Measurements from ENCODE around the gene IL1RL2.

The IL1RL2 gene

DNA sequence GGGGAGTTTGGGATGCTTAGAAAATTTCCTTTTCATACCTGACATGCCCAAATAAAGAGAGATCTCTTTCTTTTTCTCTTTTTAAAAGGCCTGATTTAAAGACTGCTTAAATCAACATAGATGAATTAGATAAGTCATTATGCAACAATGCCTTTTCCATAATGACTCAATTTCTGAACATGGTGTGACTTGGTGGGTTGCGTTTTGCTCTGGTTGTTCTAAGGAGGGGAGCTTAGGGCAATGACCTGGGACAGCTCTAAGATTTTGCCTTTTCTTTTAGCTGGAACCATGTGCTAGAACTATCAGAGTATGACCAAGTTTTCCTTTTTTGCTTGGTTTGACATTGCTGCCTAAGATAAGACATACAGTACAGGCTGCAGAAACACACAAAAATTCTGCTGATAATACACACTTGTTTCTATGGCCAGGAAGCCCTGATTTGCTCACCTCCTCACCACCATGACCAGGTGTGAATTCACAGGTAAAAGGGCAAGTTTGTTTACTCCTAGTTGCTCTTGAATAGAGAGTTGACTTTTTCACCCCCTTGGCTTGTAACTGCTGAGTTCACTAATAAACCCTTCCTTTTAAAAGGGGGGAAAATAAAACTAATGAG is 66.4 kb downstream of the IL1RL2 start:
- no peaks in the 10 kb centered on the region for H3K27me3 ChIP-seq (ENCODE audit: insufficient read depth, poor library complexity, severe bottlenecking)
- TF ChIP-seq, protein P1, sequence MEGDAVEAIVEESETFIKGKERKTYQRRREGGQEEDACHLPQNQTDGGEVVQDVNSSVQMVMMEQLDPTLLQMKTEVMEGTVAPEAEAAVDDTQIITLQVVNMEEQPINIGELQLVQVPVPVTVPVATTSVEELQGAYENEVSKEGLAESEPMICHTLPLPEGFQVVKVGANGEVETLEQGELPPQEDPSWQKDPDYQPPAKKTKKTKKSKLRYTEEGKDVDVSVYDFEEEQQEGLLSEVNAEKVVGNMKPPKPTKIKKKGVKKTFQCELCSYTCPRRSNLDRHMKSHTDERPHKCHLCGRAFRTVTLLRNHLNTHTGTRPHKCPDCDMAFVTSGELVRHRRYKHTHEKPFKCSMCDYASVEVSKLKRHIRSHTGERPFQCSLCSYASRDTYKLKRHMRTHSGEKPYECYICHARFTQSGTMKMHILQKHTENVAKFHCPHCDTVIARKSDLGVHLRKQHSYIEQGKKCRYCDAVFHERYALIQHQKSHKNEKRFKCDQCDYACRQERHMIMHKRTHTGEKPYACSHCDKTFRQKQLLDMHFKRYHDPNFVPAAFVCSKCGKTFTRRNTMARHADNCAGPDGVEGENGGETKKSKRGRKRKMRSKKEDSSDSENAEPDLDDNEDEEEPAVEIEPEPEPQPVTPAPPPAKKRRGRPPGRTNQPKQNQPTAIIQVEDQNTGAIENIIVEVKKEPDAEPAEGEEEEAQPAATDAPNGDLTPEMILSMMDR (IDR thresholded peaks at IDR 0.05; ENCODE audit: insufficient read depth, low read length): no peak
- TF ChIP-seq, protein P2, sequence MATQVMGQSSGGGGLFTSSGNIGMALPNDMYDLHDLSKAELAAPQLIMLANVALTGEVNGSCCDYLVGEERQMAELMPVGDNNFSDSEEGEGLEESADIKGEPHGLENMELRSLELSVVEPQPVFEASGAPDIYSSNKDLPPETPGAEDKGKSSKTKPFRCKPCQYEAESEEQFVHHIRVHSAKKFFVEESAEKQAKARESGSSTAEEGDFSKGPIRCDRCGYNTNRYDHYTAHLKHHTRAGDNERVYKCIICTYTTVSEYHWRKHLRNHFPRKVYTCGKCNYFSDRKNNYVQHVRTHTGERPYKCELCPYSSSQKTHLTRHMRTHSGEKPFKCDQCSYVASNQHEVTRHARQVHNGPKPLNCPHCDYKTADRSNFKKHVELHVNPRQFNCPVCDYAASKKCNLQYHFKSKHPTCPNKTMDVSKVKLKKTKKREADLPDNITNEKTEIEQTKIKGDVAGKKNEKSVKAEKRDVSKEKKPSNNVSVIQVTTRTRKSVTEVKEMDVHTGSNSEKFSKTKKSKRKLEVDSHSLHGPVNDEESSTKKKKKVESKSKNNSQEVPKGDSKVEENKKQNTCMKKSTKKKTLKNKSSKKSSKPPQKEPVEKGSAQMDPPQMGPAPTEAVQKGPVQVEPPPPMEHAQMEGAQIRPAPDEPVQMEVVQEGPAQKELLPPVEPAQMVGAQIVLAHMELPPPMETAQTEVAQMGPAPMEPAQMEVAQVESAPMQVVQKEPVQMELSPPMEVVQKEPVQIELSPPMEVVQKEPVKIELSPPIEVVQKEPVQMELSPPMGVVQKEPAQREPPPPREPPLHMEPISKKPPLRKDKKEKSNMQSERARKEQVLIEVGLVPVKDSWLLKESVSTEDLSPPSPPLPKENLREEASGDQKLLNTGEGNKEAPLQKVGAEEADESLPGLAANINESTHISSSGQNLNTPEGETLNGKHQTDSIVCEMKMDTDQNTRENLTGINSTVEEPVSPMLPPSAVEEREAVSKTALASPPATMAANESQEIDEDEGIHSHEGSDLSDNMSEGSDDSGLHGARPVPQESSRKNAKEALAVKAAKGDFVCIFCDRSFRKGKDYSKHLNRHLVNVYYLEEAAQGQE (IDR thresholded peaks at IDR 0.05; ENCODE audit: insufficient replicate concordance, low read depth): no peak
- TF ChIP-seq SPI1 (IDR thresholded peaks at IDR 0.05; ENCODE audit: borderline replicate concordance, low read depth) (no peak), GABPA (IDR thresholded peaks at IDR 0.05; ENCODE audit: low read depth) (no peak), POLR2AphosphoS5 (IDR thresholded peaks at IDR 0.05; ENCODE audit: low read depth) (no peak)
- H3K4me3 ChIP-seq (replicated peaks; ENCODE audit: insufficient read depth, low read length): no peak overlapping the region
- DNase-seq (ENCODE audit: low read depth in 1 of 2, low spot score in 1 of 2): no peak
- no peak overlapping the region for H3K27ac ChIP-seq (replicated peaks)

GRCh38 chr2:102253753-102254150 is 66.9 kb downstream of the IL1RL2 start:
- H3K4me3 ChIP-seq (replicated peaks; ENCODE audit: insufficient read depth, low read length): no peak overlapping the region
- no peaks in the 10 kb centered on the region for H3K27me3 ChIP-seq (ENCODE audit: insufficient read depth, poor library complexity, severe bottlenecking)
- no peak for DNase-seq (ENCODE audit: low read depth in 1 of 2, low spot score in 1 of 2)
- TF ChIP-seq GABPA (IDR thresholded peaks at IDR 0.05; ENCODE audit: low read depth) (no peak), POLR2AphosphoS5 (IDR thresholded peaks at IDR 0.05; ENCODE audit: low read depth) (no peak), SPI1 (IDR thresholded peaks at IDR 0.05; ENCODE audit: borderline replicate concordance, low read depth) (no peak)
- TF ChIP-seq, protein P1 (IDR thresholded peaks at IDR 0.05; ENCODE audit: insufficient read depth, low read length): no peak
- TF ChIP-seq, protein P2 (IDR thresholded peaks at IDR 0.05; ENCODE audit: insufficient replicate concordance, low read depth): no peak
- H3K27ac ChIP-seq (replicated peaks): no peak overlapping the region

DNA sequence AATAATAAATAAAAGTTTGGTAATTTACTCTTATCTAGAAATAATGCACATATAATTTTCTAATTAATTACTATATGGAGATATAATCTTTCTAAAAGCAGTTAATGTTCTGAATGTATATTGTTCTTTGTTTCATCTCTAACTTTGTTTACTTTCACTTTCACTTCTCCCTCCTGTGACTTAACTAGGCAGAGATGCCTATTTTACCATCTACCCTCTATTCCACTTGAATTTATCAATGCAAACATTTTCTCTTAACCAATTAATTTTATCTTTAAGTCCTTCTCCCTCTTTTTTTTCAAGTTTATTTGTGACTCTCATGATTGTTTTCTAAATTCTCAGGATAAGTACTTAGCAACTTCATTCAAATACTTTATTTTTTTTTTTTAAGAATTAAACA is 69.5 kb downstream of the IL1RL2 start:
- H3K27ac ChIP-seq (replicated peaks): no peak overlapping the region
- no peak for TF ChIP-seq SPI1 (IDR thresholded peaks at IDR 0.05; ENCODE audit: borderline replicate concordance, low read depth)
- TF ChIP-seq, protein P2 (IDR thresholded peaks at IDR 0.05; ENCODE audit: insufficient replicate concordance, low read depth): no peak
- TF ChIP-seq, protein P1 (IDR thresholded peaks at IDR 0.05; ENCODE audit: insufficient read depth, low read length): no peak
- no peak for TF ChIP-seq GABPA (IDR thresholded peaks at IDR 0.05; ENCODE audit: low read depth)
- no peak for TF ChIP-seq POLR2AphosphoS5 (IDR thresholded peaks at IDR 0.05; ENCODE audit: low read depth)
- H3K4me3 ChIP-seq (replicated peaks; ENCODE audit: insufficient read depth, low read length): no peak overlapping the region
- no peak for DNase-seq (ENCODE audit: low read depth in 1 of 2, low spot score in 1 of 2)
- H3K27me3 ChIP-seq (ENCODE audit: insufficient read depth, poor library complexity, severe bottlenecking): no peaks in the 10 kb centered on the region

All from HL-60 (cell line).